ENCODE data around the gene SMARCA2.

DNA sequence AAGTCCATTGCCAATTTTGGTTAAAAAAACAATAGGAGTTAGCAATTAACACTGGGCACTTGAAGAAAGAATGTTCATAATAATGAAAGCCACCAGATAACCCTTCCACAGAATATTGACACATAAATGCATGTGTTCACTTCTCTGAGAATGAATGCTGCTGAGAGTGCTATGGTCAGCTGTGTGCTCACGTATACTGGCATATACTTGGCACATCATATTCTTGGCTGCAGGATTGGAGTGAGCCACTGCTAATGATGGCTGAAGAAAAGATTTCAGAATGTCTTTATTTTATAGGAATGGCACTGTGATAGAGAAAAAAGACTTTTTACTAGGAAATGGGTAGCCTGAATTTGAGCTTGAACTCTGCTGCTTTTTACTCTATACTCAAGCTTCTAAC lies 46.0 kb upstream of the SMARCA2 start:
- TF ChIP-seq, protein P1, sequence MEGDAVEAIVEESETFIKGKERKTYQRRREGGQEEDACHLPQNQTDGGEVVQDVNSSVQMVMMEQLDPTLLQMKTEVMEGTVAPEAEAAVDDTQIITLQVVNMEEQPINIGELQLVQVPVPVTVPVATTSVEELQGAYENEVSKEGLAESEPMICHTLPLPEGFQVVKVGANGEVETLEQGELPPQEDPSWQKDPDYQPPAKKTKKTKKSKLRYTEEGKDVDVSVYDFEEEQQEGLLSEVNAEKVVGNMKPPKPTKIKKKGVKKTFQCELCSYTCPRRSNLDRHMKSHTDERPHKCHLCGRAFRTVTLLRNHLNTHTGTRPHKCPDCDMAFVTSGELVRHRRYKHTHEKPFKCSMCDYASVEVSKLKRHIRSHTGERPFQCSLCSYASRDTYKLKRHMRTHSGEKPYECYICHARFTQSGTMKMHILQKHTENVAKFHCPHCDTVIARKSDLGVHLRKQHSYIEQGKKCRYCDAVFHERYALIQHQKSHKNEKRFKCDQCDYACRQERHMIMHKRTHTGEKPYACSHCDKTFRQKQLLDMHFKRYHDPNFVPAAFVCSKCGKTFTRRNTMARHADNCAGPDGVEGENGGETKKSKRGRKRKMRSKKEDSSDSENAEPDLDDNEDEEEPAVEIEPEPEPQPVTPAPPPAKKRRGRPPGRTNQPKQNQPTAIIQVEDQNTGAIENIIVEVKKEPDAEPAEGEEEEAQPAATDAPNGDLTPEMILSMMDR (IDR thresholded peaks at IDR 0.05): no peak
- TF ChIP-seq EZH2 (IDR thresholded peaks at IDR 0.05): no peak
- no peak for TF ChIP-seq EZH2phosphoT487 (IDR thresholded peaks at IDR 0.05)
